B cell (primary cell): ENCODE results near the gene LILRB1. TPM values are rescaled to one million over a fixed set of nuclear protein-coding genes. Genes with fewer than 3 reads are reported as not detected.

ENCODE experiments used
- ATAC-seq: fragments of 200-7000 bp; cut with Tn5 transposase; one replicate; pipeline ENCODE4 v1.10.0; 2021; ENCODE audit warnings: low read depth, mild to moderate bottlenecking, moderate number of reproducible peaks, moderate library complexity
- CTCF ChIA-PET: fragments of 350-600 bp; sonication (Branson Sonifier 250); formaldehyde crosslinking; loops from one replicate; lab custom pipeline; 2021; ENCODE audit warnings: antibody characterized with exemption, inconsistent platforms; lab: Charles Lee
- POLR2A ChIA-PET: fragments of 350-600 bp; sonication (Branson Sonifier 250); formaldehyde crosslinking; loops from one replicate; lab custom pipeline; 2021; ENCODE audit warnings: antibody characterized with exemption; lab: Charles Lee
- DNase-seq: peaks from one replicate; pipeline ENCODE4 v3.0.0; 2013
- H2AFZ ChIP-seq: 2 replicates; pipeline ENCODE4 v1.6.1; 2012; ENCODE audit warnings: mild to moderate bottlenecking, low read depth, low read length; ENCODE audit not compliant: insufficient read depth, poor library complexity, severe bottlenecking
- H3K27ac ChIP-seq, 2 donors: 1 replicate in 1 of 2; 2 replicates in 1 of 2; pipeline ENCODE4 v1.5.1; 2012 to 2013; ENCODE audit warnings: low read length in 2 of 2, mild to moderate bottlenecking in 2 of 2, moderate library complexity in 1 of 2
- H3K27me3 ChIP-seq, 4 experiments: fragments of 200-600 bp in 1 of 4; sonication (generic) in 1 of 4; replicated peaks in 1 of 4; 1 replicate in 2 of 4; 2 replicates in 2 of 4; pipeline versions ENCODE4 v1.6.1 to v1.7.0; 2013 to 2016; ENCODE audit warnings: low read length in 3 of 4, mild to moderate bottlenecking in 2 of 4, mixed read lengths in 1 of 4, moderate library complexity in 1 of 4; ENCODE audit not compliant: insufficient read depth in 4 of 4, control insufficient read depth in 3 of 4; ENCODE audit errors: control extremely low read depth in 1 of 4
- H3K36me3 ChIP-seq, 2 experiments: replicated peaks in 1 of 2; 1 replicate in 1 of 2; 2 replicates in 1 of 2; pipeline versions ENCODE4 v1.6.1 to v1.7.1; 2013; ENCODE audit warnings: low read length in 1 of 2; ENCODE audit not compliant: insufficient read depth in 2 of 2, control insufficient read depth in 1 of 2; ENCODE audit errors: control extremely low read depth in 1 of 2, extremely low read depth in 1 of 2
- H3K4me1 ChIP-seq, 2 donors: fragments of 200-600 bp in 1 of 2; sonication (generic) in 1 of 2; 1 replicate in 1 of 2; 2 replicates in 1 of 2; pipeline versions ENCODE4 v1.5.1 to v1.6.1; 2013 to 2017; ENCODE audit warnings: low read length in 2 of 2; ENCODE audit not compliant: control insufficient read depth in 2 of 2, insufficient read depth in 2 of 2
- H3K4me2 ChIP-seq: replicated peaks from 2 replicates; pipeline ENCODE3; 2012; ENCODE audit warnings: mild to moderate bottlenecking, low read depth, low read length; ENCODE audit not compliant: poor library complexity, severe bottlenecking
- H3K4me3 ChIP-seq, 5 experiments: fragments of 200-600 bp in 1 of 5; sonication (generic) in 1 of 5; 1 replicate in 3 of 5; 2 replicates in 2 of 5; pipeline versions ENCODE4 v1.5.1 to v1.7.0; 2011 to 2016; ENCODE audit warnings: low read length in 4 of 5, mild to moderate bottlenecking in 4 of 5, low read depth in 2 of 5, control low read depth in 1 of 5, moderate library complexity in 1 of 5; ENCODE audit not compliant: insufficient read depth in 1 of 5; ENCODE audit errors: control extremely low read depth in 1 of 5, extremely low read depth in 1 of 5
- H3K79me2 ChIP-seq: fragments of 200-600 bp; sonication (generic); one replicate; pipeline ENCODE4 v1.6.0; 2016; ENCODE audit warnings: low read length; ENCODE audit not compliant: control insufficient read depth, insufficient read depth
- H3K9ac ChIP-seq: fragments of 200-600 bp; sonication (generic); 2 replicates; pipeline ENCODE4 v1.6.1; 2017; ENCODE audit warnings: mild to moderate bottlenecking, low read length, moderate library complexity
- H3K9me3 ChIP-seq, 3 donors: one replicate each; pipeline versions ENCODE4 v1.6.1 to v1.7.1; 2013; ENCODE audit warnings: low read length in 2 of 3; ENCODE audit not compliant: control insufficient read depth in 2 of 3, insufficient read depth in 1 of 3; ENCODE audit errors: control extremely low read depth in 1 of 3
- H4K20me1 ChIP-seq: 2 replicates; pipeline ENCODE4 v1.6.0; 2012; ENCODE audit warnings: mild to moderate bottlenecking, low read length; ENCODE audit not compliant: insufficient read depth, control insufficient read depth, poor library complexity, severe bottlenecking
- H3K27ac Mint-ChIP-seq: one replicate; pipeline ENCODE4 v1.8.0; 2021; ENCODE audit warnings: mixed read lengths
- H3K27me3 Mint-ChIP-seq: one replicate; pipeline ENCODE4 v1.8.0; 2021; ENCODE audit warnings: mixed read lengths
- H3K4me1 Mint-ChIP-seq: one replicate; pipeline ENCODE4 v1.8.0; 2021; ENCODE audit warnings: mixed read lengths
- H3K4me3 Mint-ChIP-seq: one replicate; pipeline ENCODE4 v1.8.0; 2021; ENCODE audit warnings: mixed read lengths
- H3K9me3 Mint-ChIP-seq: one replicate; pipeline ENCODE4 v1.8.0; 2022; ENCODE audit warnings: mixed read lengths; ENCODE audit not compliant: insufficient read depth
- EZH2 ChIP-seq: IDR thresholded peaks from 2 replicates; pipeline ENCODE4 v1.6.1; 2012; ENCODE audit warnings: borderline replicate concordance, low read depth, mild to moderate bottlenecking, moderate library complexity, low read length; ENCODE audit not compliant: insufficient read depth, poor library complexity, severe bottlenecking
- WGBS: methylation state at CpG from one replicate; pipeline ENCODE4 v1.1.5; 2013; ENCODE audit warnings: missing lambda C conversion rate; ENCODE audit not compliant: insufficient coverage; 5-methylcytosine and 5-hydroxymethylcytosine counted together
- intact Hi-C: fragments of 100-400 bp; cut with micrococcal nuclease; formaldehyde crosslinking; loops from one replicate; pipeline ENCODE4 v1.10.0; 2022
- polyA plus RNA-seq: library from polyadenylated mRNA; depleted of rRNA; stranded (reverse); fragments of >200 nt; gene quantifications from 2 replicates; pipeline ENCODE4 v1.2.3, GENCODE V29; 2012
- small RNA-seq: library from RNA; depleted of rRNA; stranded (forward); fragments of <200 nt; gene quantifications from one replicate; pipeline ENCODE3, GENCODE V24; 2012; ENCODE audit warnings: low replicate concordance, low read depth; ENCODE audit not compliant: insufficient read length
- total RNA-seq, 2 donors: library from RNA; stranded (reverse); fragments of 120-200 nt in 1 of 2; gene quantifications; 1 replicate in 1 of 2; 2 replicates in 1 of 2; pipeline versions ENCODE4 v1.2.3 to v1.2.4, GENCODE V29; 2013 to 2022
- TF ChIP-seq, protein P1 (sequence below): fragments of 200-600 bp; IDR thresholded peaks from one replicate; pipeline ENCODE4 v1.8.0; 2022; ENCODE audit warnings: antibody characterized with exemption, mild to moderate bottlenecking

LILRB1 gene
- total and polyA plus RNA-seq, 2 donors (not counting 1 experiment from before 2014, with no cell fraction given) = 138 to 170 TPM

DNA sequence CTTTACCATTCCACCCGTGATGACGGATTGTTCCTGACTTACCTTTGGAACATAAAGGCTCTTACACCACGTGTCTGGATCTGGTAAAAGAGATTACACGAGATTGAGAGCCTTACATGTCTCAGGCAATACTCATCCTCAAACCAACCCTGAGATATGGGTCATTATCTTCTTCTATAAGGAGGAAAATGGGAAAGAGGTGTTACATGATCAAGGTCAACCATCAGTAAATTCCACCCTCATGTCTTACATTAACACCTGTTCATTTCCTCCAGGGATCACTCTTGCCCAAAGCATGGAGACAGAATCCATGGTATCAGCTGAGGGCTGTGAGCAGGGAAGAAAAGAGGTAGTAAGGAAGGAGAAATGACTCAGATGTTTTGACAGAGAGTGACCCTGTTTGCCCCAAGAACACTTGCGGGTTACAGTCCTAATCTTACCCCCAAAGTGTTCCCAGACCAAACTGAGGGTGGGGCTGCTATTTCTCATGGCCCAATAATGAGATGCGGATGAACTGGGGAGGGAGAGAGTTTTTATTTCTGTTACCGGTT, 52.1 kb downstream of the LILRB1 start:
- Mint-ChIP-seq H3K4me1 (no peaks in the 10 kb centered on the region), H3K9me3 (peaks cover 3% of the 10 kb centered on the region), H3K4me3 (no peak overlapping the region), H3K27me3 (peaks cover 32% of the 10 kb centered on the region), H3K27ac (no peak overlapping the region)
- TF ChIP-seq, protein P1, sequence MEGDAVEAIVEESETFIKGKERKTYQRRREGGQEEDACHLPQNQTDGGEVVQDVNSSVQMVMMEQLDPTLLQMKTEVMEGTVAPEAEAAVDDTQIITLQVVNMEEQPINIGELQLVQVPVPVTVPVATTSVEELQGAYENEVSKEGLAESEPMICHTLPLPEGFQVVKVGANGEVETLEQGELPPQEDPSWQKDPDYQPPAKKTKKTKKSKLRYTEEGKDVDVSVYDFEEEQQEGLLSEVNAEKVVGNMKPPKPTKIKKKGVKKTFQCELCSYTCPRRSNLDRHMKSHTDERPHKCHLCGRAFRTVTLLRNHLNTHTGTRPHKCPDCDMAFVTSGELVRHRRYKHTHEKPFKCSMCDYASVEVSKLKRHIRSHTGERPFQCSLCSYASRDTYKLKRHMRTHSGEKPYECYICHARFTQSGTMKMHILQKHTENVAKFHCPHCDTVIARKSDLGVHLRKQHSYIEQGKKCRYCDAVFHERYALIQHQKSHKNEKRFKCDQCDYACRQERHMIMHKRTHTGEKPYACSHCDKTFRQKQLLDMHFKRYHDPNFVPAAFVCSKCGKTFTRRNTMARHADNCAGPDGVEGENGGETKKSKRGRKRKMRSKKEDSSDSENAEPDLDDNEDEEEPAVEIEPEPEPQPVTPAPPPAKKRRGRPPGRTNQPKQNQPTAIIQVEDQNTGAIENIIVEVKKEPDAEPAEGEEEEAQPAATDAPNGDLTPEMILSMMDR = no peak
- no peak for TF ChIP-seq EZH2
- H3K4me2 ChIP-seq = no peak overlapping the region
- no peaks in the 10 kb centered on the region for H3K79me2 ChIP-seq
- CTCF ChIA-PET = interaction anchor here (0.6 to 13.0 kb wide), 4 partner anchors 9 to 202 kb away, joined by 3 to 246 read pairs (median 10); no protein-coding TSS in a partner anchor
- H2AFZ ChIP-seq = no peak overlapping the region
- H3K4me3 ChIP-seq = no peak overlapping the region
- H3K27ac ChIP-seq = no peak overlapping the region
- no peaks in the 10 kb centered on the region for H3K4me1 ChIP-seq
- WGBS = no CpG with 5 or more reads among the region's 7 CpGs
- intact Hi-C loops = no loop called here
- no peaks in the 10 kb centered on the region for H4K20me1 ChIP-seq
- ATAC-seq (no peak), DNase-seq (no peak)
- POLR2A ChIA-PET = no interaction called here
- H3K36me3 ChIP-seq = no peaks in the 10 kb centered on the region
- peaks cover 0 to 24% (median 6%) of the 10 kb centered on the region in 4 experiments for H3K27me3 ChIP-seq
- no peak overlapping the region for H3K9ac ChIP-seq
- H3K9me3 ChIP-seq = peaks cover 0 to 11% (median 2%) of the 10 kb centered on the region in 3 donors

DNA sequence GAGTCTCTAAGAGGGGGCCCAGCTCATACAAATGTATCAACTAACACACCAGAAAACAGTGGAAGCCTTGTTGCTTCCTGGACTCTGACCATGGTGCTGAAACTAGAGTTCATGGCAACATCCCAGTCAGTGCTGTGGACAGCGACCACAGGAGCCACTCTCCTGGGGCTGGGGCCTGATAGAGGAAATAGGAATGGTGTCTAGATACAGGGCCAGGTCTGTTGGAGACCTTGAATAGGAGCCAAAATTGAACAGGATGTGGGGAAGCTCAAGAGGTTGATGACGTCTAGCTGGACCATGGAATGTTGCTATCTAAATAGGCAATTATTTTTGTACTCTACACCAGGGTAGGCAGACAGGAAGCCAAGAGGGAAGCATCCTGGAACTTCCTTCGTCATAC, 54.2 kb downstream of the LILRB1 start:
- no peak overlapping the region for H2AFZ ChIP-seq
- H3K4me2 ChIP-seq = no peak overlapping the region
- no peak for ATAC-seq
- Mint-ChIP-seq H3K9me3 (peaks cover 3% of the 10 kb centered on the region), H3K27ac (no peak overlapping the region), H3K4me3 (no peak overlapping the region), H3K4me1 (no peaks in the 10 kb centered on the region), H3K27me3 (peaks cover 32% of the 10 kb centered on the region)
- 7% methylated on average over 2 of the region's 3 CpGs for WGBS
- H4K20me1 ChIP-seq = no peaks in the 10 kb centered on the region
- intact Hi-C loops = no loop called here
- H3K4me3 ChIP-seq = no peak overlapping the region
- no peaks in the 10 kb centered on the region for H3K36me3 ChIP-seq
- peaks cover 0 to 11% (median 2%) of the 10 kb centered on the region in 3 donors for H3K9me3 ChIP-seq
- H3K27me3 ChIP-seq = peaks cover 0 to 25% (median 8%) of the 10 kb centered on the region in 4 experiments
- H3K27ac ChIP-seq = no peak overlapping the region
- ChIA-PET CTCF (interaction anchor here (0.7 to 1.7 kb wide), 2 partner anchors 10 to 206 kb away, joined by 3 to 9 read pairs; no protein-coding TSS in a partner anchor), POLR2A (no interaction called here)
- H3K9ac ChIP-seq = no peak overlapping the region
- no peaks in the 10 kb centered on the region for H3K79me2 ChIP-seq
- H3K4me1 ChIP-seq = no peaks in the 10 kb centered on the region
- DNase-seq = no peak
- TF ChIP-seq, protein P1 = no peak
- TF ChIP-seq EZH2 = no peak

Small RNA genes lying within 50 kb of the gene (small RNA-seq; reads per million reads assigned to genes)
- gene AC245036.3 = not detected
- not detected for gene MIR8061

Other genes with a start within 250 kb of the LILRB1 start
- not detected in 2 replicates for gene TTYH1, start 215.0 kb upstream of the LILRB1 start, total RNA-seq
- not detected in 2 replicates for gene TTYH1, start 215.0 kb upstream of the LILRB1 start, polyA plus RNA-seq
- 668 and 687 TPM in 2 replicates for gene LENG8, start 181.3 kb upstream of the LILRB1 start, total RNA-seq
- gene LENG8, start 181.3 kb upstream of the LILRB1 start, polyA plus RNA-seq = 372 and 753 TPM in 2 replicates
- gene LENG9, start 166.7 kb upstream of the LILRB1 start, total RNA-seq = 6.6 and 6.9 TPM in 2 replicates
- gene LENG9, start 166.7 kb upstream of the LILRB1 start, polyA plus RNA-seq = 2.9 and 4.6 TPM in 2 replicates
- not detected in 2 replicates for gene CDC42EP5, start 157.2 kb upstream of the LILRB1 start, total RNA-seq
- gene CDC42EP5, start 157.2 kb upstream of the LILRB1 start, polyA plus RNA-seq = not detected in 2 replicates
- not detected in 2 replicates for gene LAIR2, start 127.7 kb upstream of the LILRB1 start, total RNA-seq
- gene LAIR2, start 127.7 kb upstream of the LILRB1 start, polyA plus RNA-seq = 2.2 TPM in 1 of 2 replicates, not detected in the other
- 0.25 TPM in 1 of 2 replicates, not detected in the other for gene LILRA2, start 56.7 kb upstream of the LILRB1 start, total RNA-seq
- gene LILRA2, start 56.7 kb upstream of the LILRB1 start, polyA plus RNA-seq = 1.6 and 2.8 TPM in 2 replicates
- gene LILRA1, start 36.9 kb upstream of the LILRB1 start, total RNA-seq = not detected in 2 replicates
- 0.71 and 1.5 TPM in 2 replicates for gene LILRA1, start 36.9 kb upstream of the LILRB1 start, polyA plus RNA-seq
- 0.61 and 1.1 TPM in 2 replicates for gene LILRB4, start 32.5 kb downstream of the LILRB1 start, total RNA-seq
- 1.2 and 2.8 TPM in 2 replicates for gene LILRB4, start 32.5 kb downstream of the LILRB1 start, polyA plus RNA-seq
- gene KIR3DL3, start 94.0 kb downstream of the LILRB1 start, total RNA-seq = not detected in 2 replicates
- not detected in 2 replicates for gene KIR3DL3, start 94.0 kb downstream of the LILRB1 start, polyA plus RNA-seq
- gene KIR2DL3, start 108.0 kb downstream of the LILRB1 start, total RNA-seq = not detected in 2 replicates
- gene KIR2DL3, start 108.0 kb downstream of the LILRB1 start, polyA plus RNA-seq = 0.07 TPM in 1 of 2 replicates, not detected in the other
- gene KIR2DL1, start 139.3 kb downstream of the LILRB1 start, total RNA-seq = not detected in 2 replicates
- gene KIR2DL1, start 139.3 kb downstream of the LILRB1 start, polyA plus RNA-seq = 0.04 and 0.22 TPM in 2 replicates
- gene KIR2DL4, start 173.1 kb downstream of the LILRB1 start, total RNA-seq = not detected in 2 replicates
- not detected in 2 replicates for gene KIR2DL4, start 173.1 kb downstream of the LILRB1 start, polyA plus RNA-seq
- not detected in 2 replicates for gene KIR3DL1, start 186.0 kb downstream of the LILRB1 start, total RNA-seq
- 0.06 TPM in 1 of 2 replicates, not detected in the other for gene KIR3DL1, start 186.0 kb downstream of the LILRB1 start, polyA plus RNA-seq
- gene KIR2DS4, start 202.2 kb downstream of the LILRB1 start, total RNA-seq = not detected in 2 replicates
- not detected in 2 replicates for gene KIR2DS4, start 202.2 kb downstream of the LILRB1 start, polyA plus RNA-seq
- 0.17 TPM in 1 of 2 replicates, not detected in the other for gene KIR3DL2, start 220.0 kb downstream of the LILRB1 start, total RNA-seq
- gene KIR3DL2, start 220.0 kb downstream of the LILRB1 start, polyA plus RNA-seq = 0.10 and 0.30 TPM in 2 replicates
- 0.34 TPM in 1 of 2 replicates, not detected in the other for gene FCAR, start 243.8 kb downstream of the LILRB1 start, total RNA-seq
- gene FCAR, start 243.8 kb downstream of the LILRB1 start, polyA plus RNA-seq = 1.9 and 2.8 TPM in 2 replicates